NOMO-1 treated with DMSO at 0.1 percent for 48 hours (cell line): ENCODE measurements around the gene TCF4.
"Not testable (repeated sequence)": the region's sequence is repeated elsewhere in the genome, so short reads cannot be mapped to it uniquely, and the experiment has no call there.

ENCODE experiments used
- DNase-seq: peaks from one replicate; lab custom pipeline; 2025; ENCODE audit not compliant: unreplicated experiment; lab: John Stamatoyannopoulos, UW

The TCF4 gene

GRCh38 chr18:55477860-55478581 is 110.0 kb downstream of the TCF4 start:
- no peak for DNase-seq

DNA sequence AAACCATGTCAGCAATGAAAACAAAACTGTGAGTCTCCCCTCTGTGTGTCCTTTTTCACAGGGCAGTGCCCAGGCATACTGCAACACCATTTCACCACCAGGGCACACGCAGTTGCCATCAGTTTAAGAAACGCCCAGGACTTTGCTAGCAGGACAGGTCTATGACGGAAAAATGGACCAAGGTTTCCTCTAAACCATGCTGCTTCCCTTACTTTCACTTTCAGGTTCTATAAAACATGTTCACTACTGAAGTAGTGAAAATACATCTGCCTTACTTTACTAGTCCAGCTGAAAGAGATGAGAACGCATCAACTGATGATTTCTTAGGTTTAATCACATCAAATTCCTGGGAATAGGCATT is 110.5 kb downstream of the TCF4 start:
- peak; percentile 54 for DNase-seq

- DNase-seq = no peak
Observed at GRCh38 chr18:55475916-55476315, 112.1 kb downstream of the TCF4 start.

GRCh38 chr18:55475467-55475866 is 112.5 kb downstream of the TCF4 start:
- DNase-seq = no peak

GRCh38 chr18:55473560-55473959 is 114.4 kb downstream of the TCF4 start:
- DNase-seq = no peak

DNA sequence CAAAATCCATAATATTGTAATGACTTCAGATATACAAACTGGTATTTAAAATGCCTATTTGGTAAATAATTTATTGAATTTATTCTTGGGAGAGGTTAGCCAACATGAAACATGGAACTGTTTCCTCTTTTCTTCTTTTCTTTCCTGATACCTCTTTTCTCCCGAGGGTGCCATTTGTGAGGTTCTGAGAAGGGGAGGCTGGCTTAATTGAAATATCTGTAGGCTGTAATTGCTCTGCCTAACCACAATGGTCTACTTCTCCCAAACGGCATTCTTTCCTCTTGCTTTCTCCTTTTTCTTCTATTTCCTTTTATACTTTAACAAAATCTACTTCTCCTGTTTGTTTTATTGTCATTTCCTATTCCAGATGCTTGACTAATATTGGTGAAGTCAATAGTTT is 114.9 kb downstream of the TCF4 start:
- no peak for DNase-seq

DNA sequence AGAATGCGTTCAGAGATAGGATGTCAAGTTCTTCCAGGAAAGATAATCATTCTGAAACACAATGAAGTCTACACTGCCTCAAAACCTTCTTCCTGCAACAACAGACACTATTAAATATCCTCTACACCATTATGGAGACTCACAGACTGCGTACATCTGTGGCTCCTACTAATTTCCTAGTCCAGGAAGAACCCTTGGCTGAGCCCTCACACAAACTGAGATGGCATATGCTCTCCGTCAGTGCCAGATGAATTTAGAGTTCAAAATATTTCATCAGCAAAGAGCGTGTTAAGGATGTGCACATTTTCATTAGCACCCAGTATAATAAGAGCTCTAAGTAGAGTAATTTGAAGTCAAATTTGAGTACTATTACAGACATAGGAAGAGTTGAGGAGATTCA is 117.2 kb downstream of the TCF4 start:
- DNase-seq = no peak

GRCh38 chr18:55469134-55469533 is 118.9 kb downstream of the TCF4 start:
- DNase-seq = not testable (repeated sequence)

DNA sequence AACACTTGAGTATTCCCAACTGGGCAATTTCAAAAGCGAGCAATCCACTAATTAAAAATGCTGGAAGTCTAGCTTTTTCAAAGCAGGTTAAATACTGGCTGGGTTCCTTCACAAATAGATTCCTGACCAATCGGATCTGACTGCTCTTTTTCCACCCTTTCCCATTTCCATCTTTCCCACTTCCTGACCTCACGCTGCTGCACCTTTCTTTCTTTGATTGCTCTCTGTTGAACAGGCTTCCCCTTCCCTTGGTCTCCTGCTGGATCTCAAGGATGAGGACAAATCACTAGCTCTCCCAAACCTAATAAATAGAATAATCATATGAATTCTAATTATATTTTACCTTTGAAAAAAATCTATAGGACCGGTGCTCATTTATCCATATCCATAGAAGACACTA is 121.2 kb downstream of the TCF4 start:
- DNase-seq = no peak

GRCh38 chr18:55465313-55465712 is 122.7 kb downstream of the TCF4 start:
- DNase-seq = peak; percentile 60

DNA sequence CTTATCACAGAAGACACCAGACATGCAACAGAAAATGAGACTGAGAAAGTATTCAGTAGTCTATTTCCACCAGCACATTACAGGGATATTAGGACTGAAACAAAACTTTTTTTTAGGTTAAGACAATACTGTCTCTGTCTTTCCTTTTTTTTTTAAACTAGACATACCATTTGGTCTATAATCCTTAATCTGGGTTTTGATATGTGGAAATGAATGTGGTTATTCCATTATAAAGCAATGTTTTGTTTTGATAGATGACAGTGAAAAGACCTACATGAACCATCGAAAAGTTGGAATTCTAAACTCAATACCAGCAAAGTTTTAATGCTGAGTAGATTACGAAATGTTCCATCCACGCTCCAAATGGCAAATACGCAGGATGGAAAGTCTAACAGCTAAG is 123.4 kb downstream of the TCF4 start:
- DNase-seq = no peak

DNA sequence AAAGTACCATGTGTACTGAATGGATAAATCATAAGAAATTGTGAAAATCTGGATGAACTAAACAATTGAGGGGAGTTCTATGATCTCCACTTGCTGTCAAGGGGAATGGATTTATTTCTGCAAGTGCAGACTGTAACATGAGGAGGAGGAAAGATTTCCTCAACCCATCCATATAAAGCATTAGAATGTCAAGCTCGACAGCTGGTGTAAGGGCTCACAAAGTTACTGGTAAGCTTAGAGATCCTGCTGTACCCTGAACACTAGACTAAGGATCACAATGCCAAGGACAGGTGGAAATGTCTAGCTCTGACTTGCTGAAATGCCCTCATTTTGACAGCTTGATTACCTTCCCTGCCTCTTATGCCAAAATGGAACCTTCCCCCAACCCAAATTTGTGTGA is 125.3 kb downstream of the TCF4 start:
- DNase-seq = no peak

DNA sequence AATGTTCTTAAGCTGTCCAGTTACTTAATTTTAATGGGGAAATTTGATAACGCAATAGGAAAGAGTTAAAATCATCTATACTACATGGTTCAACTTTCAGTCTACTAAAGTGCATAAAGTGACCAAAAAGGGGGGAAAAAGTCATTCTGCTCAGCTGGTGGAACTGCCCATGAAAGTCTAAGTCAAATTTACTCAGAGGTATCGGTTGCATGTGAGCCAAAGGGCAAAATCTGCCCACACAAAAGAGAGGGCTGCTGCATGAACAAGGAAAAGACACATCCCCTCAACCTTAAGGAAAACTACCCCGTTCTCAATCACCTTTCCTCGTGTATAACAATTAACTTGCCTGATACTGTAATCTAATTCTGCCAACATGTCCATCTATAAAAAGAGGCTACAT is 126.1 kb downstream of the TCF4 start:
- DNase-seq = no peak

GRCh38 chr18:55458456-55459203 is 129.4 kb downstream of the TCF4 start:
- no peak for DNase-seq

DNA sequence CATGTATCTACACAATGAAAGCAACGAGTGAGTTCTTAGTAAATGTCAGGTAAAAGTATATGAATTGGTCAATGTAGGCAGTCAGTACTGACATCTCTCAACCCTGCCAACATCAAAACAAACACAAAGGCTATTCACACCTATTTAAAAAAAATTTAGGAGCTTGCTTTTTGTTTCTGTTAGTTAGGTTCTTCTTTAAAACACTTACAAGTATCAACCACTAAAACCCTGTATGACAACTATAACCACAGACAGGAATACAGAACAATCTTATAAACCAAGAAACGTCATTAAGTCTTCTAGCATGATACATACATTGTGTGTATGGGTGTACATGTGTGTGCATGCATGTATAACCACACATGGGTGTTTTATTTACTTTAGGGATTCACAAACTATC is 131.0 kb downstream of the TCF4 start:
- no peak for DNase-seq

DNA sequence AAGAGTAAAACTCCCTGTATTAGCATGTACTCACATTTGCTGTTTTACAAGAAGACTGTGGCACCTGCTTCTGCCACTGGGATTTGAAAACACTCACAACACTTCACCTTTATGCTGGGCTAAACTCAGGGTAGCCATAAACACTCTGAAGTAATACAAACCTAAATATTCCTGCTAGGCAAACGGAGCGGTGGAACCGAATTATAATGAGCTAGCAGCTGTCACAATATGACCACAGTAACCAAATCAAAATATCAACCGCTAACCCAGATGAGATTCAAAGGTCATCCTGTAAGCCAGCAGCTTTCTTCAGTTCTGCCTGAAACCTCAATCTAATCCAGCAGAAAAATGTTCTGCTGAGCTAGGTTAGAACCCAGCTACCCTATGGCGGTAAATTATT is 132.1 kb downstream of the TCF4 start:
- DNase-seq = no peak

DNA sequence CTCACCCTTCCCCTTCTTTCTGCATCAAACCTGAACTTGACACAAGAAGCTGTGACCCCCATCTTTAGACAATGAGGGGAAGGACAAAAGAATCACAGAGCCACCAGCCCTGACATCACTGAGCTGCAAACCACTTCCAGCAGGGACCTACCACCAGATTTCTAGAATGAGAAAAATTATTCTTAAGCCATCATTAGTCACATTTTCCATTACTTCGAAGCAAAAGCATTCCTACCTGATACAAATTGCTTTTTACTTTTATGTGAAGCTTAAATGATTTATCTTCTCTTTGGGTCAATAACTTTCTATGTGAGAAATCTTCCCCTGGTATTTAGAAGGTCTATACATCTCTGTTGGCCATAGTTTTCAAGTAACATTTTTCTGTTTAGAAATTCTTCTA is 134.8 kb downstream of the TCF4 start:
- DNase-seq = no peak

- no peak for DNase-seq
Observed at GRCh38 chr18:55452123-55452611, 135.8 kb downstream of the TCF4 start.

DNA sequence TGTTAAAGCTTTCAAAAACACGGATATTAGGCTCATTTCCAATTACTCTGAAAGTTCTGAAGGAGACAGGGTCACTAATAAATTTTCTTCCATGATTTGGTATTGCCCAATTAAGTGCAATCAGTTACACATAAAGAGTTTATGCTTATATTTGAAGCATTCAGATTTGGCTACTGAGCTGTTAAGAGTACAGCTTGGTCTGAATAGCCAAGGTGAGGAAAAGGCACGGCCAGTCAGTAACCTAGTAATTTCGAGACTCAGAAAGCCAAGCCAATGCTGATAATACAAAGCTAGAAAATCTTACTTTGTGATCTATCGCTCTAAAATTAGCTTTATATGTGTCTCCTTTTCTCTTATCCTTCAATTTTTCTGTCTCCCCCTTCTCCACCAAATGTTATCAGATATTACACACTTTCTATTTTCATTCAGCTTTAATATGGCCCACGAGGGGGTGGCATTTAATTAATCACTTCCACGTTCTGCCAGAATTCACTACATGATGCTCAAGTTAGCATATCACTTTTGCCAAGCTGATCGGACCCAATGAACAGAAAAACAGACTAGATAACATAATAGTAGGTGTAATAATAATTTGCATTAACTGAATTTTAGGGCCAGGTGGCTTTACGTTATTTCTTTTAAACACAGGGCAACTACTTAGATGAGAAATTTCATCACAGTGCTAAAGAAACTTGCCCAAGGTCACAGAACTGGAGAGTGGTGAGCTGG is 138.4 kb downstream of the TCF4 start:
- no peak for DNase-seq

- DNase-seq = no peak
Observed at GRCh38 chr18:55448420-55448819, 139.6 kb downstream of the TCF4 start.

DNA sequence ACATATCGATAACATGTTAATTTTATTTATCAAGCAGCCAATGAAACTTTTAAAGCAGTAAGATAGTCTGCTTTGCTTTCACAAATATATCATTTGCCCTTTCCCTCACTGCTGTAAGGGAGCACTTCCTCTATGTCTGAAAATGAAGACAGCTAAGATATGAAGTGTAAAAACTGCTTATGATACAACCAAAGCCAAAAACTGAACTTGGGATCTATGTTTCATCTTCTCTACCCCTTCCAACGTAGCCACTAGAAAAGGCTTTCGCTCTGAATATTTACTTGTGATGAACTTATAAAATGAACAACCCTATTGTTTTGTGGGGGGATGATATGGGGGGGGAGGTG is 140.3 kb downstream of the TCF4 start:
- no peak for DNase-seq
